DMS 273 (cell line): Measurements from ENCODE around the gene CACNA2D4.

Experiments
- DNase-seq: peaks from one replicate; lab custom pipeline; 2025; ENCODE audit not compliant: unreplicated experiment; lab: John Stamatoyannopoulos, UW

CACNA2D4 gene

DNA sequence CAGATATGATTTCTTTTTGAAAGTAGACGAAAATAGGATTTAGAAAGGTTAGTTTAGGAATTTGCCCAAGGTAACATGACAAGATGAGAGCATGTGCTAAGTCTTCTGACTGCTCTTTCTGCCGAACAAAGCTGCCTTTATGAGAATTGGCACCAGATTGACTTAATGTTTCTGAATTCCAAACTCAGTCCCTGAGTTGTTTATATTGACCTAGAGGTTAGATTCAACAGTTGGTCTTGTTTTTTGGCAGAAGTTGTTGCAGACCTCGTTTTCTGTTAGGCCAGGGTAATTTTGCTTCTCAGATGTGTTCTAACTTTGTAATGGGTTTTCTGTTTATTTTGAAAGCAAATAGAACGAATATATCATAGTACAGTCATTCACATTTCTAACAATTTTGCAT, 159.6 kb downstream of the CACNA2D4 start:
- peak; percentile 68 for DNase-seq

DNA sequence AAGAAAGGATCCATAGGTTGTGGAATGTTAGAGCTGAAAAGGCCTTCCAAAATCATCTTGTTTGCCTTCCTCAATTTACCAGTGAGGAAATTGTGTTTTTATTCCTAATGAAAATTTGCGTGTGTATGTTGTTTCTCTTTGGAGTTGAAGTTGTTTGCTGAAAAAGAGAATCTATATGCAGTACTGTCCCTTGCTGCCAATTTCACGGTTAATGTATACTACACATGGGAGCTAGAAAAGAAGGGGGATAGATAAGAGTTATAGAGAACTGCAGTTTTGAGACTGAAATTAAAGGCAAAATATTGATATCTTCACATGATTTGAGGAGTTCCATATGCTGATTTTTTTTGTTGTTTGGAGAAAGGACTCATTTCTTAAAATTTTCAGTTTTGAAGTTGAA, 160.1 kb downstream of the CACNA2D4 start:
- DNase-seq, result no peak

DNA sequence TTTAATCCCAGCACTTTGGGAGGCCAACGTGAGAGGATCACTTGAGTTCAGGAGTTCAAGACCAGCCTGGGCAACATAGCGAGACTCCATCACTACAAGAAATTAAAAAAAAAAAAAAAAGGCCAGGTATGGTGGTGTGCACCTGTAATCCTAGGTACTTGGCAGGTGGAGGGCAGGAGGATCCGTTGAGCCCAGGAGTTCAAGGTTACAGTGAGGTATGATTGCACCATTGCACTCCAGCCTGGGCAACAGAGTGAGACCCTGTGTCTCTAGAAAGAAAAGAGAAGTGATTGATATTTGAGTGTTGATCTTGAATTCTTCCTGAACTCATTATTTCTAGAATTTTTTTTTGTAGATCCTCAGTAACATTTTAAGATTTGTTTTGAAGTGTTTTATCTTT, 168.2 kb downstream of the CACNA2D4 start:
- no peak for DNase-seq

DNA sequence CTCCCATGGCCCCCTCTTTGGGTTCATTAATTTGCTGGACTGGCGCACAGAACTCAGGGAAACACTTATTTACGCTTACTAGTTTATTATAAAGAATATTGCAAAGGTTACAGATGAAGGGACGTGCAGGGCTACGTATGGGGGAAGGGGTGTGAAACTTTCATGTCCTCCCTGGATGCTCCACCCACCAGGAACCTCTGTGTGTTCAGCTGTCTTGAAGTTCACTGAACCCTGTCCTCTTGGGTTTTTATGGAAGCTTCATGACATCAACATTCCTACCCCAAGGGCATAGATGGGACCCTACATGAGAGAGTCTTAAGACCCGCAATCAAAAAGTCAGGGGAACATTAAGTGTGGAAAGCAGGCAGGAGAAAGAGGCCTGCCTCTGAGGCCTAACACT, 169.4 kb downstream of the CACNA2D4 start:
- no peak for DNase-seq

DNA sequence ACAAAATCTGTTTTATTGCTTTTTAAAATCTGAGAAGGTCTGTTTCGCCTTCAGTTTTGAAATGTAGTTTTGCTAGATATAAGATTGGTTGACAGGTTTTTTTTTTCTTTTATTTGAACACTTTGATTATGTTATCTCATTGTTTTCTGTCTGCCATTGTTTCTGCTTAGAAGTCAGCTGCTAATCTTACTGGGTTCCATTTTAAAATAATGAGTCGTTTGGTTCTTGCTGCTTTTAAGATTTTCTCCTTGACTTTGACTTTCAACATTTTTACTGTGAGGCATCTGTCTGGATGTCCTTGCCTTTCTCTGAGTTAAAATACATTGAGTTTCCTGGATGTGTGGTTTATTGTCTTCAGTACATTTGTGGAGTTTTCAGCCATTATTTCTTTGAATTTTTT, 170.8 kb downstream of the CACNA2D4 start:
- no peak for DNase-seq

DNA sequence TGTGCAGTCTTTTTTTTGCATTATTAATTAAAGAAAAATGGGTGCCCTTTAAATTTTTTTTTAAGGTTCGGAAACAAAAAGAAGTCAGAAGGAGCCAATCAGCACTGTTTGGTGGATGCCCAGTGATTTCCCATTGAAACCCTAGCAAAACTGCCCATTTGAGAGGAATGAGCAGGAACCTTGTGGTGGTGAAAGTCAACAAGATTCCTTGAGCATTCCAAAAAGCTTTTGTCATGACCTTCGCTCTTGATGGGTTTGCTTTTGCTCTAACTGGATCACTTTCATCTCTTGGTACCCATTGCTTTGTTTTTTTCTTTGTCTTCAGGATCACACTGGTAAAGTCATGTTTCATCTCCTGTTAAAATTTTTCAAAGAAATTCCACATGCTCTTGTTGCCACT, 173.5 kb downstream of the CACNA2D4 start:
- DNase-seq, result no peak
